GM12873 (cell line): Measurements from ENCODE around the gene ACTMAP.

Source experiments
- CTCF ChIP-seq: IDR thresholded peaks from 2 replicates; pipeline ENCODE4 v1.5.1; 2012; ENCODE audit warnings: low read depth, mild to moderate bottlenecking, moderate library complexity, low read length, control low read depth; ENCODE audit not compliant: insufficient read depth; ENCODE audit errors: missing control alignments

ACTMAP gene

GRCh38 chr19:40739871-40740703 lies 10.2 kb downstream of the ACTMAP start:
- TF ChIP-seq CTCF, result no peak

GRCh38 chr19:40739030-40739839 lies 11.0 kb downstream of the ACTMAP start:
- TF ChIP-seq CTCF, result no peak

- no peak for TF ChIP-seq CTCF
These were observed 13.1 kb downstream of the ACTMAP start for GRCh38 chr19:40737102-40737644.

- TF ChIP-seq CTCF, result no peak
These were observed 13.6 kb downstream of the ACTMAP start for GRCh38 chr19:40736661-40737060.

- no peak for TF ChIP-seq CTCF
These were observed 15.1 kb downstream of the ACTMAP start for GRCh38 chr19:40735013-40735771.

- TF ChIP-seq CTCF, result no peak
These were observed 17.1 kb downstream of the ACTMAP start for GRCh38 chr19:40733149-40733548.
